Left colon (tissue), 2 donors: ENCODE measurements around the gene KCNH8. TPM values are rescaled to one million over a fixed set of nuclear protein-coding genes. Genes with fewer than 3 reads are reported as not detected.

Source experiments
- ATAC-seq: fragments of 200-7000 bp; cut with Tn5 transposase; one replicate; pipeline ENCODE4 v1.9.1; 2020; ENCODE audit warnings: mild to moderate bottlenecking, moderate library complexity
- DNase-seq, 2 donors: peaks; one replicate each; pipeline ENCODE4 v3.0.0-alpha.2; 2020
- intact Hi-C, 2 donors: fragments of 100-400 bp; cut with DNase I in 1 of 2; cut with micrococcal nuclease in 1 of 2; formaldehyde crosslinking; loops; one replicate each; pipeline versions ENCODE4 v1.11.2 to v1.14.0; 2022; cut with DNase I, micrococcal nuclease
- total RNA-seq, 2 donors: library from RNA; stranded (reverse); fragmentation: NEBNext Ultra II Directional; extraction: Animal tissue kit (Norgen Biotek cat#: 25700); gene quantifications; one replicate each; pipeline ENCODE4 v1.2.1, GENCODE V29; 2021
- donor health status: DM: no; HTN: no; CAD: no.
- donor health status: DM: yes; HTN: yes; CAD: no.

KCNH8 gene
- total RNA-seq, 2 donors from 2014 or later = 0.92 TPM

DNA sequence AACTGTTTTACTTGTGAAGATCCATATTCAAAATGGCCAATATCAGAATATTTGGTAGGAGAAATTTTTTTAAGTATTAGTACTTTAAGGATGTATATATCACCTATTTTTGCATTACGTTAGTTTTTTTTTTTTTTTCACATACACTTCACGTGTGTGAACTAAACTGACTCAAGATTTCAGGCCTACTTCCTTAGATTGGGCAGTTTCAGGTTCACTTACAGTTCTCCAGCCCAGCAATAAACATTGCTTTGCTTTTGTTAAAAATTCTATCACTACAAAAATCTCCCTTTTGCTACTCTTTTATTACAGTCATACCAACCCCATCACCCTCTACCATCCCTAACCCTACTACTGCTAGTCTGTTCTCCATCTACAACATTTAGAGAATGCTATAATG lies 183.6 kb downstream of the KCNH8 start:
- intact Hi-C loops = no loop called here
- DNase-seq (no peak), ATAC-seq (no peak)

DNA sequence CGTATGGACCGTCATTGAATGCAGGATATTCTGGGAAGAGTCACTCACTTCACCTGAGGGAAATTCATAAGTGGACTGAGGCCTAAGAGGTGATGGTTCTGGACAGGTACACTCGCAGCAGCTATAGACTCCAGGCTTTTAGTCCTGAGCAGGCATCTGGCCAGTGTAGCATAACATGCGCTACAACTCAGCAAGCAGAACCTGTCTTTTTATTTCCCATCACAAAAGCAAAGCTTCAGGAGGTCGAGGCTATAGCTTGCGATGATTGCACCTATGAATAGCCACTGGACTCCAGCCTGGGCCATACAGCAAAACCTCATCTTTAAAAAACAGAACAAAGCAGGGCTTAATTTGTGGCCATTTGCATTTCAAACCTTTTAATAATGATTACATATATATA lies 185.8 kb downstream of the KCNH8 start:
- intact Hi-C loops = no loop called here
- DNase-seq (no peak), ATAC-seq (no peak)

DNA sequence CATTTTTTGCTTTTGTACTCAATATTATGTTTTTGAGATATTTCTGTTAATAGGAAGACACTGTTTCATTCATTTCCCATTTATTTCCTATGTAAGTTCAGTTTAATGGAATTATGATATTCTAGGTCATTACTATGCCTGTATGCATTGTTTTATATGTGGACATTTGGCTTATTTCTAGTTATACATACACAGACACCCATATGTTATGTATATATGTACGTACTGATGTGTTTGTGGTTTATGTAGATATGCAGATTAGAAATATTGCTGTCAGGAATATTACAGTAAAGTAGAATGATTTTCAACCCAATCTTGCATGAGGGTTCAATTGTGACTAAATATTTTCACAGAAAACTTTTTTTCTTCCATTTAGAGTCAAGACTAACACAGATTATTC lies 190.5 kb downstream of the KCNH8 start:
- no peak for ATAC-seq
- intact Hi-C loops = no loop called here
- no peak for DNase-seq

DNA sequence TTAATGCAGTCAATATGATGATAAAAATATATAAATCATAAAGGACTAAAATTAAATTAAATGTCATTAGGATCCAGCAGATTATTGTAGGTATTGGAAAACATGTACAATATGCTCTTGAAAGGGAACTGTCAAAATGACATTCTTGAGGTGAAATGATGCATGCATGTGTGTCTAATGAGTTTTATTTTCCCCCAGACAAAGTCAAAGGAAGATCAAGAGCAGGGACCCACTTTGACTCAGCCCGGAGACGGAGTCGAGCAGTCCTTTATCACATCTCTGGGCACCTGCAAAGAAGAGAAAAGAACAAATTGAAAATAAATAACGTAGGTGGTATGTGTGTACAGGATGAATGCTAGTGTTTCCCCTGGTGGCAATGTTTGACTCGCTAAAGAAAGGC lies 194.1 kb downstream of the KCNH8 start:
- ATAC-seq = no peak
- intact Hi-C loops = loop anchor here in 1 of 2 donors (10.0 kb wide), 1 partner anchor 522 kb away; no protein-coding TSS in a partner anchor
- DNase-seq = no peak

DNA sequence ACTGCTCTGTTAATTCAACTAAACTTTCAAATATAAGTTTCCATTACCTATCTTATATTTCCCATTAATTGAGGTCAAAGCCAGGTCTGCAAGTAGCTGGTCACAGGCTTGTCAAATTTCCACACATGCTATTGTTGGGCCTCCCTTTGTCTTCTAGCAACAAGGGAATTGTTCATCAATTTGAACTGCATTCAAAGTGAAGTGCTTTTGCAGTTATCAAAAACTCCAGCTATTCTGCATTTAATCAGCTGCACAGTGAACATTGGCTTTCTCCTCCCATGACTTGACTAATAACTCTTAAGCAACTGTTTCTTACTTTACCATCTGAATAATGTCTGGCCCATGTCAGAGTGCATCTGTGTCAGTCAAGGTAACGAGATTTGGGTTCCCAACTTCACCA lies 198.4 kb downstream of the KCNH8 start:
- DNase-seq (no peak), ATAC-seq (no peak)
- intact Hi-C loops = loop anchor here in 1 of 2 donors (10.0 kb wide), 1 partner anchor 518 kb away; no protein-coding TSS in a partner anchor

DNA sequence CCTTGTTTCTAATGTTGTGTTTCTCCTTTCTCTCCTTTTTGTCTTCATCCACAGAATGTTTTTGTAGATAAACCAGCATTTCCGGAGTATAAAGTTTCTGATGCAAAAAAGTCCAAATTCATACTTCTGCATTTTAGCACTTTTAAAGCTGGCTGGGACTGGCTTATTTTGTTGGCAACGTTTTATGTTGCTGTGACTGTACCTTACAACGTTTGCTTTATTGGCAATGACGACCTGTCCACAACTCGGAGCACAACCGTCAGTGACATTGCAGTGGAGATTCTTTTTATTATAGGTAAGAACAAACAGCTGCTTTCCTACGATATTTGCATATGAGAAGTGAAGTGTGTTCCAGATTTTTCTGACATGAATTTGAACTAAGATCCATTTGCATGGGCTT lies 199.4 kb downstream of the KCNH8 start:
- peak; percentile 49 for ATAC-seq
- intact Hi-C loops = loop anchor here in 1 of 2 donors (10.0 kb wide), 1 partner anchor 517 kb away; no protein-coding TSS in a partner anchor
- no peak for DNase-seq

DNA sequence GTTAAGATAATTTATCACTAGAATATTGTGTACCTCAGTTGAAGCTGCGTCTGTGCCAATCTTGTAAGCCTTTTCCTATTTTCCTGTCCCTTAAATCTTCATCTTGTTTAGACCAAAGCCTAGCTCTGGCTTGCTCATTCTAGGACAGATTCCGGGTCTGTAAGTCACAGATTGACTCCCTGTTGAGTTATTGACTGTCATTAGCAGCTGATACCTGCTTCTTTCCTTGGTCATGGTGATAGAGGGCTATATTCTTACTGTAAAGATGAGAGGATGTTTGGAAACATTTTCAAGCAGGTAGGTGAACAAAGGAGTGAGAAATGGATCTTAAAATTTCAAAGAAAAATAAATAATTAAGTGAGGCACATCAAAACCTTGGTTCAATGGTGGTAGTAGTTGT lies 200.2 kb downstream of the KCNH8 start:
- ATAC-seq (no peak), DNase-seq (no peak)
- intact Hi-C loops = loop anchor here in 1 of 2 donors (10.0 kb wide), 1 partner anchor 516 kb away; no protein-coding TSS in a partner anchor

DNA sequence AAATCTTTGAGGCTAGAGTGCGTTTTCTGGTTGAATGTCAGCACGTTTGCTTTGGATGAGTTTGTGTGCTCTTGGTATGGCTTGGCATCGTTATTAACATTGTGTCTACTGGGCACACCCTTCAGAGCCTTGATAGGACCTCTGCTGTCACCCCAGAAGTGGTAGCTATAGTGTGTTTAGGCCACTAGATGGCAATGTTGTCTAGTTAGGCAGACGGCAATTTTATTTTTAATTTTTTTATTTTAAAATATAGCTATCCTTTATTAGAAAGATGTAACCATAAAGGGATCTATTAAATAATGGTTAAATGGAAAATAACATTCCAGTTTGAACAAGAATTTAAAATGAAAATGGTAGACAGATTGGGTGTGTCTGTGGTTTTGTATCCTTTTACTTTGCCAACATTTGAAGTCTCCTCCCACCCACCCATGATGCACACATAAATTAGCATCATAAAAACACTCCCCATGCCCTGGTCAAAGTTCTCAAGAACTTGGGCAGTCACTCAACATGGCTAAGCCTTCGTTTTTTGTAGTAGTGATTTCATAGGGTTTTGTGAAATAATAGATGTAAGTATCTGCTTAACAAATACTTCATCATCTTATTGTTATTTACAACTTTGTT lies 200.7 kb downstream of the KCNH8 start:
- DNase-seq (no peak), ATAC-seq (peak; percentile 86)
- intact Hi-C loops = loop anchor here in 1 of 2 donors (10.0 kb wide), 1 partner anchor 516 kb away; no protein-coding TSS in a partner anchor

DNA sequence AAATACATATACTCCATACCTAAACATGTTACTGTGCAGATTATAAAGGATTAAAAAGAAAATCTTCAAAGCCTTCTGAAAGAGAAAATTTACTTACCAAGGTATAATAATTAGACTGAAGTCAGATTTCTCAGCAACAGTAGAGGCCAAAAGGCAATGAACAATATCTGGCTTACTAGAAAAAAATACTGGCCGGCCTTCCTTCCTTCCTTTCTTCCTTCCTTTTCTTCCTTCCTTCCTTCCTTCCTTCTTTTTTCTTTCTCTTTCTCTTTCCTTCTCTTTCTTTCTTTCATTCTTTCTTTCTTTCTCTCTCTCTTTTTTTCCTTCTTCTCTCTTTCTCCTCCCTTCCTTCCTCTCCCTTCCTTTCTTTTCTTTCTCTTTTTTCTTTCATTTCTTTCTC lies 209.6 kb downstream of the KCNH8 start:
- no peak for ATAC-seq
- no peak for DNase-seq
- intact Hi-C loops = no loop called here

DNA sequence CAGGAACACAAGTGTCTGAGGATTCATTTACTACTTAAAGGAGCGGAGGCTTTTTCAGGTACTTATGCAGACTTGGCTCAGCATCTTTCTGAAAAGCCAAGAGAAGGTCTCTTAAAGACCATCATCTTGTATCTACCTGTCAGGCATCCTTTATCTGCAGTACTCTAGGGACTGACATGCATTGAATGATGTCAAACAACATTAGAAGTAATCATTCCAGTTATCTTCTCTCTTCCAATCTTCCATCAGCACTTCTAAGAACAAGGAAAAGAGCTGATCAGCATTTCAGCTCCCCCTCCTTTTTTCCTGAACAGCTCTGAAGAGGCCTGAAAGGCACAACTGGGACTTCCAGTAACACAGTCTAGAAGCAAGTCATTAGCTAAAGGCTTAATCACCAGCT lies 214.8 kb downstream of the KCNH8 start:
- intact Hi-C loops = no loop called here
- ATAC-seq = no peak
- DNase-seq = no peak

DNA sequence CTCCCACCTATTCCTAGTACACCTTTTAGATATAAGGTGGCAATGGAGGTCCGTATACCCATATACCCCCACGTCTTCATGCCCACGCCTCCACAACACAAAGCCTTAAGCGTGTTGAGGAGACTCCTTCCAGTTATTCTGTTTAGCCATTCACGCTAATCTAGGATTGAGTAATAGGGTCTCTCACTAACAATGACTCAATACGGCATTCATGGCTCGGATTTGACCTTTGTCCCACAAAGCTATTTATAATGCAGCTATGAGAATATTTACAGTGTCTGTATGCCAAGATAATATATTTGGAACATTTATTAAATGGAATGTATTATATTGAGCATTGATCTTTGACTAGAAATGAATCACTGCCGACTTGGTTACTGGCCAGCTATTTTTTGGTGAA lies 215.8 kb downstream of the KCNH8 start:
- ATAC-seq (no peak), DNase-seq (no peak)
- intact Hi-C loops = no loop called here

DNA sequence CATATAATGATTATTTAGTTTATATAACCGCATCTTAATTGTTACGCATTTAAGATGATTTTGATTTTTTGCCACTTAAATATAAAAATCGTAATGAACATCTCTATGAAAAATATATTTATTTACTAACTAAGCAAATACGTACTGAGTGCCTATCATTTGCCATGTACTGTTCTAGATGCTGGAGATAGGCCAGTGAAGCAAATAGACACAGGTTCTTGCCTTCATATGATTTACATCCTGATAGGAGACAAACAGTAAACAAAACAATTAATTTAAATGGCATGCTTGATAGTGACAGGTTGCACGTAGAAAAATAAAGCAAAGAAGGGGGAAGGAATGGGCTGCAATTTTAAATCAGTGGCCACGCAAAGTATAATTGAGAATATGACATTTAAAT lies 217.2 kb downstream of the KCNH8 start:
- intact Hi-C loops = no loop called here
- ATAC-seq = no peak
- no peak for DNase-seq

DNA sequence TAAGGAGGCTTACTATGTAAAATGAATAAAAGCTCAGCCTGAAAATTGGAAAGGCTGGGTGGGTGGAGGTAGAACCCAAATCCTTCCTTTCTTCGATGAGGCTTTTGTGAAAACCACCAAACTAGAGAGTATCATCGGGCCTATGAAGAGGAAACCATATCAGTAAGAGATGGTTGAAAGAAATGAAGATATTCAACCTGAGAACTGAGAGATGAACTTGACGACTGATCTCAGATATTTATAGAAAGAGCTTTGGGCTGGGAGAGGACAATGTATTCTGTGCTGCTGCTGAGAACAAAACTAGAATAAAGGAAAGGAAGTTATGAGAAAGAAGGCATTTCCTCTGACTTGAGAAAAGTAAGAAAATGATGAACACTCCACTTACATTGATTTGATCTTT lies 236.6 kb downstream of the KCNH8 start:
- intact Hi-C loops = no loop called here
- ATAC-seq = no peak

DNA sequence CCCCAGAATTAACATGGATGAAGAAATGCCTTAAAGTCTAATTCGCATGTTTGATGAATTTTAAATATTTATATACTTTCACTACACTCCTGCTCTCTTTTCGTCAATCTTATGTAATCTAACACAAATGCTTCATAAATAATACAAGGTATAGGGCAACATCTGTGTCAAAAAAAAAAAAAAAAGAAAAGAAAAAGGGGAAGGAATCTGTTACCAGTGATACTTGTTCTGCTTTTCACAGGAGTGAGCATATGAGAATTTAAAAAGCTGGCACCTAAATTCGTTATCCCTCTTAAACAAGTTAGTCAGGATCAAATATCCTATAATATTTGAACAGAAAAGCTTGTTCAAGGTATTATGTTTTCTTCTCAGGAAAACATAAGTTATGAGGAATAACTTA lies 243.8 kb downstream of the KCNH8 start:
- intact Hi-C loops = no loop called here
- ATAC-seq (no peak), DNase-seq (no peak)

More for the DNA sequence above, 236.6 kb downstream of the KCNH8 start:
- no peak for DNase-seq

DNA sequence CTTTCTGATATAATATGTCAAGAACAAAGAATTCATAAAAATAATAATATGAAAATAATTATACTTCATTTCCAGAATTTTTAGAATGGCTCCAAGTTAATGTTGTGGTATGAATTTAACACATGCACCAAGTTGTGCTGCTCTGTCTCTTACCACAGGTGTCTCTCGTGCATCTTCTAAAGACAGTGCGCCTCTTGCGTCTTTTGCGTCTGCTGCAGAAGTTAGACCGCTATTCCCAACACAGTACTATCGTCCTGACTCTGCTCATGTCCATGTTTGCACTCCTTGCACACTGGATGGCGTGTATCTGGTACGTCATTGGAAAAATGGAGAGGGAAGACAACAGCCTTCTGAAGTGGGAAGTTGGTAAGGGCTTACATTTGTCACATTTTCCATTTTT lies 246.6 kb downstream of the KCNH8 start:
- no peak for DNase-seq
- no peak for ATAC-seq
- intact Hi-C loops = no loop called here

DNA sequence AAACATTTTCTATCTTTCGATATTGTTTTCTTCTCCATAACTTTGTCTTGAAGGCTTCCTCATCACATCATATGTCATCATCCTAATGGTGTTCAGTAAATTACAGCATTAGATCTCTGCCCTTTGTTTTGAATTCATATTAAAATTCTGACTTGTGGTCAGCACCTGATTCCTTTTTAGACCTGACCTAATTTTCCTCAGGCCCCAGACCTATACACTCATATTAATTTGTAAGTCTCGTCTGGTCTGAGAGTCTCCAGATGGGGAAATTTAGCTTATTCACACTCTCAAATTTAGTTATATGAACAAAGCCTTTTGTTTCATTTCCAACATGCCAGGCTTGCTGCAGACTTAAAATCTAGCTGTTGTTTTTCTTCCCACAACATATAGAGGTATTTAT lies 248.4 kb downstream of the KCNH8 start:
- DNase-seq (no peak), ATAC-seq (no peak)
- intact Hi-C loops = no loop called here

DNA sequence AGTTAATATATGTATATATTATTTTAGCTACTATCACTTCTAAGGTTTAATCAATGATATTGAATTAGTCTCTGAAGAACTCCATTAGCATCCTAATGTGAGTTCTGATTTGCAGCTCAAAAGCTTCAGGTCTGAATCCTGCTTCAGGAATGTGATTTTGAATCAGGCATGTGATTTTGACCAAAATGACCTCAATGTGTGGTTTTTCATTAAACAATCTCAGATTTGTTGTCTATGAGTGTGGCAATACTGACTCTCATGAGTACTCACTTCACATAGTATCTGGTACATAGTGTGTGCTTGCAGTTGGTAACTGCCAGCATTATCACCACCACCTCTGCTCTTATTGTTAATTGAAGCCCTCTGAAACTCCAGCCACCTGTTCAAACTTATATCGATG lies 251.0 kb downstream of the KCNH8 start:
- ATAC-seq (no peak), DNase-seq (no peak)
- intact Hi-C loops = no loop called here

DNA sequence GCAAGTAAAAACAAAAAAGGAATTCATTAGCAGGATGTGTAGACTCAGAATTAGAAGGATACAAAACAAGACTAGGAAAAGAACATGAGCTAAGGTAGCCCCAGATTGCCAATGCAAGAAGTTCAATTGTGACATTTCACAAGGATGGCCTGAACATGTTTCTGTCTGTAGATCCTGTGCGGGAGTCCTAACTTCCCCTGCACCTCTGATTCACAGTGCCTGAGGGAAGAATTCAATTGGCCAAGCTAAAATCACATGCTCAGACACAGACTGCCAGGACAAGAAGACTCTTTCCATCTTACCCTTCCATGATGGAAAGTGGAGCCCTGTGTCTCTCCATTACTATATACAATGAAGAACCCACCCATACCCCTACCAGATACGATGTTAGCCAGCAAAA lies 251.5 kb downstream of the KCNH8 start:
- no peak for DNase-seq
- intact Hi-C loops = no loop called here
- ATAC-seq = no peak

DNA sequence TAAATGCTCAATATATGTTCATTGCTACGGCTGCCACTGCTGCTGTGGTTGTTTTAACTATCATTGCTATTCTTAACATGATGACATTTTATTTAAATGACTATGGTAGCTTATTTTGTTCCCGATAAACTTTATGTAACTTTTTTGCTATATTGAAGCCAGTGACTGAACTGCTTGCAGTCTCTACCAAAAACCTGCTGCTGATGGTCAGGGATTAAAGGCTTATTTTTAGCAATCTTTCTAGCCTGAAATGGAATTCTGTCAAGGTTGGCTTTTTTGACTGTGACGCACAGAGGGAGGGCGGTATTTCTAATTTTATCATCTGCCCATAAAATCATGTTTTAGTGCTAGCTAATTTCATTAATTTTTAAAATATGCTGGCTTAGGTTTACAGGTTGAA lies 271.8 kb downstream of the KCNH8 start:
- DNase-seq (no peak), ATAC-seq (no peak)
- intact Hi-C loops = no loop called here

DNA sequence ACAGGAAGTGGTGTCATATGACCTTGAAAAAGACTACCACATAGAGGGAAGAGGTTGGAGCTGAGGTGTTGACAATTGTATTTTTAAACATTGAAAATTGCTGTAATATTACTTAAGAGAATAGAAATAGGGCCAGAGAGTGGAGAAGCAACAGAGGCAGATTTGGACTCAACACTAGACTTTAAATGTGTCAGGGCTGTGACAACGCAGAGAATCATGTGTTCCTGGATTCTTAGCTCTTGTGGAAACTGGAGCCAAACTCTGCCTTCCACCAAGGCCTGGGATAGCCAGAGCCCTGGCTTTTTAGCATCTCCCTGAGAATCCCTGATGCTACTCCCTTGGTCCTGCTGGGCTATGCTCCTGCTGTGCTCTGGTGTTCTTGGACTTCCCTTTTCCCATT lies 277.5 kb downstream of the KCNH8 start:
- no peak for DNase-seq
- intact Hi-C loops = no loop called here

DNA sequence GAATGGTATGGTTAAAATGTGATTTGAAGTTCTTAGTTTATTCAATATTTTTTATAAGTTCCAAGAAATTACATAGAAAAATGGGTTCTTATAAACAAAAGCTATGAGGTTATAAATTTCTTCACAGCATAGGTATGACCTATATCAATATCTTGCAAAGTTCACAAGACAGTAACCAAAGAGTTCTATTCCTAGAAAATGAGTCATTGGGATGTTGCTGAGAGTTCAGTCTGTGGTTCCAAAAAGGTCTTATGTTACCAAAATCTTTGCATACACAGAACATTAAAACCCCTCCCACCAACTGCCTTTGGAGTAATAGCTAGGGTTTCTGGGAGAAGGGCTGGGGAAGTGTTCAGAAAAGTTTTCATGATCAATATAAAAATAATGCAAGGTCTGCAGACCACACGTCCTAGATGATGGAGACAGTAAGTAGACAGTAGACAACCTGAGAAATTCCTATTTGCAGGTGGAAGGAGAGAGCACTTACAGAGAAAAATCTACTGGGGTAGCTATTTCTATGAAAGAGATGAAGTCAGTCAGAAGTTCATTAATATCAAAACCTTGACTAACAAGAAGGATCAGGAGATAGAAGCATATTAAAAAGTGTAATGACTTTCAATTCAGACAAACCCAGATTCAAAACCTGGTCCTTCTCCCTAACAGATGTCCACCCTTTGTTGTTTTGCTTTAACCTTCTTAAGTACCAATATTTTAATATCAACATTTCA lies 279.3 kb downstream of the KCNH8 start:
- intact Hi-C loops = no loop called here
- ATAC-seq (no peak), DNase-seq (no peak)

More for the DNA sequence above, 277.5 kb downstream of the KCNH8 start:
- ATAC-seq = no peak
